GM23248 (cell line): ENCODE data around the gene F2RL3.

Experiments used
- EZH2 ChIP-seq: fragments of 200-600 bp; sonication (generic); IDR thresholded peaks from 2 replicates; pipeline ENCODE4 v1.6.1; 2018; ENCODE audit warnings: antibody characterized with exemption, mild to moderate bottlenecking; ENCODE audit not compliant: insufficient read depth, poor library complexity, severe bottlenecking
- EZH2phosphoT487 ChIP-seq: fragments of 200-600 bp; sonication (generic); IDR thresholded peaks from 2 replicates; pipeline ENCODE4 v1.6.1; 2018; ENCODE audit warnings: antibody characterized with exemption, moderate library complexity, mild to moderate bottlenecking, low read depth; ENCODE audit not compliant: insufficient read depth

DNA sequence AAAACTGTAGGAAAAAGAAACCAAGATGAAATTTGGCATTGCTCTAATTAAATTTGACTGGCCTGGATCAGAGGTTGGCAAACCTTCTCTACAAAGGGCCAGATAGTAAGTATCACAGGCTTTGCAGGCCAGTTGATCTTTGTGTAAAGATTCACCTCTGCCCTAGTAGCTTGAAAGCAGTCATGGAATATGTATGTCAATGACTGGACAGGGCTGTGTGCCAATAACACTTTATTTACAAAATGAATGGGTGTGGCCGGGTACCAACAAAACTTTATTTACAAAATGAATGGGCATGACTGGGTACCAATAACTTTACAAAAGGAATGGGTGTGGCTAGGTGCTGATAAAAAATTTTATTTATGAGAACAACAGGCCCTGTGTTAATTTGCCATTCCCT is 39.6 kb upstream of the F2RL3 start:
- TF ChIP-seq EZH2 (no peak), EZH2phosphoT487 (no peak)
